Superior temporal gyrus (tissue), 1 donor: ENCODE results near the gene RASSF5.
"Not testable (repeated sequence)": the region's sequence is repeated elsewhere in the genome, so short reads cannot be mapped to it uniquely, and the experiment has no call there.

Experiments used
- DNase-seq: peaks from one replicate; pipeline ENCODE4 v3.0.0-alpha.2; 2016; ENCODE audit errors: extremely low spot score

RASSF5 gene

DNA sequence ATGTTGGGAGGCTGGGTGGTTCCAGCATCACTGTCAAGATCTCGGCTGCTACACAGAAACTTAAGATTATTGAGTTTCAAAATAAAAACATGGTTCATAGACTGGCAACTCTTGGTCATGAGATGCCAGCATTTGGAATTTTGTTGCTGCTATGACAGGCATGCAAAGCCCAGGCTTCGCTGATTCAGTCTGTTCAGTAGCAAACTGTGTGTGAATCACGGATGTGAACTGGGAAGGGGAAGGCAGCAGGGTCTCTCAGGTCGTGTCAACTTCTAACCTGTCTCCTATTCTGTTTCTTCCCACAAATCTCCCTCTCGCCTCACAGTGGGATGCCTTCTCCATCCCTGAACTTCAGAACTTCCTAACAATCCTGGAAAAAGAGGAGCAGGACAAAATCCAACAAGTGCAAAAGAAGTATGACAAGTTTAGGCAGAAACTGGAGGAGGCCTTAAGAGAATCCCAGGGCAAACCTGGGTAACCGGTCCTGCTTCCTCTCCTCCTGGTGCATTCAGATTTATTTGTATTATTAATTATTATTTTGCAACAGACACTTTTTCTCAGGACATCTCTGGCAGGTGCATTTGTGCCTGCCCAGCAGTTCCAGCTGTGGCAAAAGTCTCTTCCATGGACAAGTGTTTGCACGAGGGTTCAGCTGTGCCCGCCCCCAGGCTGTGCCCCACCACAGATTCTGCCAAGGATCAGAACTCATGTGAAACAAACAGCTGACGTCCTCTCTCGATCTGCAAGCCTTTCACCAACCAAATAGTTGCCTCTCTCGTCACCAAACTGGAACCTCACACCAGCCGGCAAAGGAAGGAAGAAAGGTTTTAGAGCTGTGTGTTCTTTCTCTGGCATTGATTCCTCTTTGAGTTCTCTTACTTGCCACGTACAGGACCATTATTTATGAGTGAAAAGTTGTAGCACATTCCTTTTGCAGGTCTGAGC is 79.4 kb downstream of the RASSF5 start:
- no peak for DNase-seq

DNA sequence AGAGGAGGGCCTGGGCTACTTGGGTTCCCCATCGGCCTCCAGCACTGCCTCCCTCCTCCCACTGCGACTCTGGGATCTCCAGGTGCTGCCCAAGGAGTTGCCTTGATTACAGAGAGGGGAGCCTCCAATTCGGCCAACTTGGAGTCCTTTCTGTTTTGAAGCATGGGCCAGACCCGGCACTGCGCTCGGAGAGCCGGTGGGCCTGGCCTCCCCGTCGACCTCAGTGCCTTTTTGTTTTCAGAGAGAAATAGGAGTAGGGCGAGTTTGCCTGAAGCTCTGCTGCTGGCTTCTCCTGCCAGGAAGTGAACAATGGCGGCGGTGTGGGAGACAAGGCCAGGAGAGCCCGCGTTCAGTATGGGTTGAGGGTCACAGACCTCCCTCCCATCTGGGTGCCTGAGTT is 80.6 kb downstream of the RASSF5 start:
- DNase-seq = no peak

DNA sequence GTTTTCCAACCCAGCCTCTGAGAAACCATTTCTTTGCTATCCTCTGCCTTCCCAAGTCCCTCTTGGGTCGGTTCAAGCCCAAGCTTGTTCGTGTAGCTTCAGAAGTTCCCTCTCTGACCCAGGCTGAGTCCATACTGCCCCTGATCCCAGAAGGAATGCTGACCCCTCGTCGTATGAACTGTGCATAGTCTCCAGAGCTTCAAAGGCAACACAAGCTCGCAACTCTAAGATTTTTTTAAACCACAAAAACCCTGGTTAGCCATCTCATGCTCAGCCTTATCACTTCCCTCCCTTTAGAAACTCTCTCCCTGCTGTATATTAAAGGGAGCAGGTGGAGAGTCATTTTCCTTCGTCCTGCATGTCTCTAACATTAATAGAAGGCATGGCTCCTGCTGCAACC is 81.2 kb downstream of the RASSF5 start:
- no peak for DNase-seq

DNA sequence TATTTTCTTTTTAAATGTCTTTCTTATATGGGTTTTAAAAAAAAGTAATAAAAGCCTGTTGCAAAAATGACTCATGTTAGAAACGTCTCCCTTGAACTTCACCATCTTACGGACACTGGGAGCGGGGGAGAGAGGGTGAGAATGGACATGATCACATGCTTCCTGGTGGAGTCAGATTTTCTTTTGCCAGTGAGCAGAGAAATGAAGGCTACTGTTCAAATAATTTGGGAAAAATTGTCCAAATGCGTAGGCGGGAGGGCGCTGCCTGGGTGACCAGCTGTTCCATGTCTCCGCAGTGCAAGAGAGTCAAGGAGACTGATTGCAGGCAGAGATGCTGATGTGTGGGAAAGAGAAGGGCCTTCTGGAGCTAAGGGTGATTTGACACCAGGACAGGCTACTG is 81.9 kb downstream of the RASSF5 start:
- no peak for DNase-seq

DNA sequence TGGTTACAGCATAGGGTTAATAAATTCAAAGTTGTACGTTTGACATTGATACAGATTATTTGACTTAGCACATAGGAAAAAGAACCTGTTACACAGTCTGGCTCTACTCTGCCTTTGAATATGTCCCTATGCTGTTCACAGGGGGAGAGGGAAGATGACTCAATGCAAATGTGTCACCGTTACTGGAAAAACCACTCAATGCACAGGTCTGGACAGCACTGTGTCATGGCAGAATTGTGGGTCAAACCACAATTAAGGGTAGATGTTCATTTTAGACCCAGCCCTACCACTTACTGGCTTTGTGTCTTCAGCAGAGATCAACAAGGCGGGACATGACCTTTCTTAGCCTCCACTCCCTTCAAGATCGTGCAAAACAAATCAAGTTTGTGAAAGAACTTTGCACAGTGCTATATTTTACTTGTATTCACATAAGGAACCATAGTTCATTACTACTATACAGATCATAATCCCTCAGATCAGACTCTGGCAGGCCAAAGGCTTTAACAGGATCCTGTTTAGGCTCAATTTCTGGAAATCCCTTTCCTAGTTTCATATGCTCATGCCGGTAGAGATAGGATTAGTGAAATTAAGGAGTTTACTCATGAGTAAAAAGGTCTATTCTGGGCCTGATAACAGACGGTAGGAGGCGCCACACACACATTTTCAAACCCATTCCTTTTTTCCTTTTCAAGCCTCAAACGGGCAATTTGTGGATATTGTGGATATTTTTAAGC is 82.9 kb downstream of the RASSF5 start:
- no peak for DNase-seq

DNA sequence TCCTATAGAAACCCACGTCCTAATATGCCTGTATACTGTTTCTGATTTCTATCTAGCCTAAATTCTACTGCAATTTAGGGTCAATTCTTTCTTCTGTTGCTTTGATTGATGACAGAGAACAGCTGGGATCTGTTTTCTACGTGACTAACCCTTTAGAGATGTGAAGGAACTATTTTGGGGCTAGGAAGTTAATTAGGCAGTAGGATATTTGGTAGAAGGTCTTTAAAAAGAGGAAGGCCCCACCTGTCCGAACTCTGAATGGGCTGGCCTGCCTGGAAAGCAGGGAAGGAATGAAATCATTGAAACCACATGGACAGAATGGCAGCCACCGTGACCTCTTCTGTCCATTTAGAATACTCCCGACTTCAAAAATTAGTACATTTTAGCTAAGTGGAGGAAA is 83.9 kb downstream of the RASSF5 start:
- DNase-seq = no peak

DNA sequence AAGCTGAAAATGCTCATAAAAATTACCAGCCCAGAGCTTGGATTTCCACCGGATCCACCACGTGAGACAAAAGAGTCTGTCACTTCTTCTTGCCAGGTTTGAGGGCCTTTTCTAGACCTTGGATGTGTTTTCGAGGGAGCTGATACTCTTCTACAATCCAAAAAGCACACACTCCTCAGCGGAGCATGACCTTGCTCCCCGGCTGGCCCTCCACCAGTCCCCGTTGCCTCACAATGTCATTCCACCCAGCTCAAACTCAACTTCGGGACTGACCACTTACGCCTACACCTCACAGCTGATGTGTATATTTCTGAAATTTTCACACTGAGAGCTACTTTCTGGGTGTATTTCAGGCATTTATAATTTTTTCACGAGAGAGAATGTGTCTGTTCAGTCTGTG is 84.4 kb downstream of the RASSF5 start:
- DNase-seq = no peak

DNA sequence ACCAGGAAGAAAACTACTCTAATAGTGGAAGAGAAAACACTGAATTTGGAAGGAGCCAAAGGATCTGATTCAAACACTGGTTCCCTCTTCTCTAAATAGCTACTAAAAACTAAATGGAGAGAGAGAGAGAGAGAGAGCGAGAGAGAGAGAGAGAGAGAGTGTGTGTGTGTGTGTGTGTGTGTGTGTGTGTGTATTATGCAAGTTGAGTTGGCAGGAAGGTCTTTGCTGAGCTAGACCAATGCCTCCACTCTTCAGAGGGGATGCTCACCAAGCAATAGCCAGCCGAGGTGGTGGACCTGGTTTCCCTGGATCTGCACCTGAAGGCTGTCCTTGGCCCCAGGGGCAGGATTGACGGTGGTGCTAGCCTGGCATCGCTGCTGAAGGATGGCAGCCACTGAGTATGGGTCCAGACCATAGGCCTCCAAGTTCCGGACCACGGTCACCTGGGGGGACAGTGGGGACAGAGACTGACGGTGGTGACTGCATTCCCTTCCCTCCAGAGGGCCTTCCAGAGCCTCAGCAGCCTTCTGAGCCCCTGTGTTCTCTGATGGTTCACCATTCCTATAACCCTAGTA is 86.1 kb downstream of the RASSF5 start:
- DNase-seq = no peak

DNA sequence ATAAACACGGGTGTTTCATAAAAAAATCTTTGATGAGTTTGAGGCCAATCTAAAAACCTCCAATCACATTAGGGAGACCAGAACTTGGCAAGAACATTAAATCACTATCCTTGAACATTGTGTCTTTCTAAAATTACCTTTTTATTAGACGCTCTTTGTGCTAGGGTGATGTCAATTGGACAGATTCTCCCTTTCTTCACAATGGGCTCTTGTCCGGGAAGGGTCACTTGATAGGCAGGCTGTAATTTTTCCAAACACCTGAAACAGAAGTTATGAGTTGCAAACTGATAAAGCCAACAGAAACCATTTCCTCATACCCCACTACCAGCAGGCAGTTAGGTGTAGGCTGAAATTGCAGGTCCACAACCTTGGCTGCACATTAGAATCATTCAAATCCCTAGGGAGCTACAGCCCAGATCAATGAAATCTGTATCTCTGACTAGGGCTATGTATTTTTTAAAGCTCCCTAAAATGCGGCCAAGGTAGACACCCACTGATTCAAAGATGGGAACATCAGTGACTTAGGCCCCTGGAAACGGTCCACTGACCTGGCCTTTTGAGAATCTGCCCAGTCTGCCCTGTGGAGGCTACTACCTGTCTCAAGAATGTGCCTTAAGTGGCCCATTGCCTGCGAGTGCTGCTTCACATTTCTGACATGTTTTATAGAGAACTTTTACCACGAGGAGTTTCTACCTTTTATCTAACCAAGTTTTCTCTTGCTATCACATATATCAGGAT is 88.4 kb downstream of the RASSF5 start:
- no peak for DNase-seq

DNA sequence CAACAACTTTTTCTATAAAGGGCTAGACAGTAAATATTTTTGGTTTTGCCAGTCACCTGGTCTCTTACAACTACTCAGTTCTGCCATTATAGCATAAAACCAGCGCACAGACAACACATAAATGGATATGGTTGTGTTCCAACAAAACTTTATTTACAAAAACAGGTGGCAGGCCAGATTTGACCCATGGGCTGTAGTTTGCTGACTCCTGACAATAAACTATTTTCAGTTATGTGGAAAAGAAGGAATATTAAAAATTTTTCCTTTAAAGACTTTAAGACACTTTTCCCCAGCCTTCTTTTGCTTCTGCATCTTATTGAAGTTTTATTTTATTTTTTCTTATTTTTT is 89.0 kb downstream of the RASSF5 start:
- no peak for DNase-seq

DNA sequence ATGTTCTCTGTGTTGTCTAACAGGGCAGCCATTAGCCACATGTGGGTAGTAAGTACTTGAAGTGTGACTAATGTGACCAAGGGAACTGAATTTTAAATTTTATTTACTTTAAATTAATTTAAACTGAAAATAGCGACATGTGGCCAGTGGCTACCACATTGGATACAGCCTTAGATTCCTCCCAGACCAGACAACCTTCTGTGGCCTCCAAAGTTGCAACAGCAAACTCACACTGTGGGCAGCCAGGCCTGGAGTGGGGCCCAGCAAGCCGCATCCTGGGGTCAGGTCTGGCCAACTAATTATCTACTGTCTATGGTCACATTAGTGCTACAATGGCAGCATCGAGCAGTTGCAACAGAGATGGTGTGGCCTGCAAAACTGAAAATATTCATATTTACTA is 93.2 kb downstream of the RASSF5 start:
- no peak for DNase-seq

DNA sequence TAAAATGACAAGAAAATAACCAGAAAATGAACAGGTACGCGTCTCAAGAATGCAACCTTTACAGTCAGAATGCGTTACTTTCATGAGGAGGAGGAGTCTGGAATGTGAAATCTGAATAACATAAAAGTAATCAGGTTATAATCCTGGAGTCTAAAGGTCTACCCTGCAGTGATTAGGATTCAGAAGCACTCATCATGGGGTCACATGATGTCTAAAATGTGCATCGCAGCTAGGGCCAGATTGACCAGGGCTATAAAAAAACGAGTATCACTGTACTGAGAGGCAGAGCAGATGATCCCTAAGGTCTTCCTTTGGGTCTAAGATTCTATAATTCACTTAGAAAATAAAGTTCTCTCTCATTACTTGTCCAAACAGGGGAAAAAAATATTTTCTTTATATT is 97.5 kb downstream of the RASSF5 start:
- no peak for DNase-seq

DNA sequence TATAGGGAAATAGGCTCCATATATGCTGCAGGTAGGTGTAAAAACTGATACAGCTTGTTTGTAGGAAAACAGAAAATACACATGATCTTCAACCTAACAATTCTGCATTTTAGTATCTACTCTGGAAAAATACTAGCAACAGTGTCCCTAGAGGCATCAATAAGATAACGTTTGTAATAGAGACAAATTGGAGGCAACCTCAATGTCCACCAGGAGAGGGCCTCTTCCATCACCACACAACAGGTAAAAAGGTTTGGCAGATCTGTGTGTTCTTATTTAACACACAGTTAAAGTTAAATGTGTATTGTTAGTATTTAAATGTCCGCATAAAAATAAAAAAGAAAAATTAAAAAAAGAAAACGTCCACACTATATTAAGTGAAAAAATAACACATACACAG is 99.5 kb downstream of the RASSF5 start:
- DNase-seq = no peak

DNA sequence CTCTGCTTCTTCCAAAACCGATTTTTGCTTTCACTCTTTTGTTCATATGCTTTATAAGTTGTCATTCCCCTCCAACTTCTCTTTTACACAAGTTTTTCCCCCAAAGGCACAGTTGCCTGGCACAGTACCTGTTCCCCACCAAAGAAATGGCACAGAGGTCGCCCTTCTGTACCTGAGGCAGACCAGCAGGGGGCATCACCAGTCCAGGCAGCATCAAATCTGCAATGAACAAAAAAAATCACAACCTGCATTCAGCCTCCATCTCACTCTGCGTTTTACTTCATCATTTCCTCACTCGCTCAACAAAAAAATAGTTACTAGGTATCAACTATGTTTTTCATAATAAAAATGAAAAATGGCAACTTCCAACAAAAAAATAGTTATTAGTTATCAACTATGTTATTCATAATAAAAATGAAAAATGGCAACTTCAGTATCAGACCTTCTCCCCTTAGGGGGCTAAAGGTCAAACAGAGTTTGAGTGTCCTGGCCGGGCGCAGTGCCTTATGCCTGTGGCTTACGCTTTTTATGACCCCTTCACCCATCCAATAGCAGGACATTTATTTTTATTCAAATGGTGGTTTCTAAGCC is 100.9 kb downstream of the RASSF5 start:
- no peak for DNase-seq

DNA sequence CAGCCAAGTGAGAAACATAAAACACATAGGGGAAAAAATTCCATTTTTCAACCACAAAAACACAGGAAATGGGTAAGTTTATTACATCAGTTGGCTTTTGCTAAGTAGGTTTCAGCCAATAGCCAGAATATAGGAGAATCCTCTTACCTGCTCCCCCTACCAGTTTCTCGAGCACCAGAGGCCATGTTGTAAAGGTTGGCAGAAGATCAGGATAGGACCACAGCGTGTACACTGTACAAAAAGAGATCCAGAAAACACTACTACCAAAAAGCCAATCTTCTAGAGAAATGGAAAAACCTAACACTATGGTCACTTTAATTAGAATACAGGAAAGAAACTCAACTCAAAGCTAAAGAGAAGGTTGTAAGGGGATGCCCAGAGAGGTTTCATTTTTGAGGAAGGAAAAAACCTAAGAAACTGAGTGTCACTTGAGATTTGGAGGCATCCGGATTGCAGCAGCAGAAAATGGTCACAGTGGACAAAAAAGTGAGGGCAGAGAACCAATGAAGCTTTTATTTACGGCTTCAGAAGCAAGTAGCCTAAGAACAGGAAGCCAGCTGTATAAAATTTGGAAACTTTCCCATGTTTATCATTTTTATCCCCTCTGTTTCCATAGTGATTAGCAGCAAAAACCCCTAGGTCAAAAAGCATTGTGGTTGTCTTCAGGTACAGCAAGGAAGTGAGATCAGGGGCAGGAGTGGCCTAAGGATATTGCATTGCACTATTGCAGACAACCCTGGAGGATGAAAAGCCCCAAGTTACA is 102.1 kb downstream of the RASSF5 start:
- no peak for DNase-seq

DNA sequence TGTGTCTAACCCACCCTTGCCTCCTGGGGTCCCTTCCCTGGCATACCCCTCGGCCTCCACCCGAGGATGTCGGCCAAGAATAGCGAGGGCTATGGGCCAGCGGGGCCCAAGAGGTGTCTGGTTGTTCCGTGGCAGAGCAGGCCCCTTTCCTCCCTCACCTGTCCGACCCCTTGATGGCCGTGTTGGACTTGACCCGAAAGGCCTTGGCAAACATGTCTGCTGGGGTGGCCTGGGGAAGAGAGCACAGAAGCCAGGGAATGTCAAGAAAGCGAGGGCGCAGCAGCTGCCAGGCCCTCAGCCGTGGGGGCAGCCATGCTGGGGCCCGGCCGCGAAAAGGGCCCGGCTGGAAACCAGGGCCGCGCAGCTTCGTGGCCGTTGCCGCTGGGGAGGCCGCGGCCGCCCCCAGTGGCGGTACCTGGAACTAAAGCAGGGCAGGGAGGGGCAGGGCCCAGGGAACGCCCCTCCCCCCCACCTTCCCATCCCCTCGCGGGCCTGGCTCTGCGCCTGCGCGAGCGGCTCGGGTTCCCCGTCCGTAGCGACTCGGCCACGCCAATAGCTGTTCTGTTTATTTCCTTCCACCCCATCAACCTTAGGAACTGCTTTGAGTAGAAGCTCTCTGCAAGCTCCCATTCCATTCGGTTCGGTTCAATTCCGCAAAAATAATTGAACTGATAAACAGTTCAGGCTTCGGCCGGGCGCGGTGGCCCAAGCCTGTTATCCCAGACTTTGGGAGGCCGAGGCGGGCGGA is 105.0 kb downstream of the RASSF5 start, which contains the start of gene EIF2D:
TSS of gene EIF2D (minus strand) at position 337 of the 748 bp plus-strand sequence. CDS start at position 214, 123 bp downstream.
- DNase-seq = peak; percentile 94

DNA sequence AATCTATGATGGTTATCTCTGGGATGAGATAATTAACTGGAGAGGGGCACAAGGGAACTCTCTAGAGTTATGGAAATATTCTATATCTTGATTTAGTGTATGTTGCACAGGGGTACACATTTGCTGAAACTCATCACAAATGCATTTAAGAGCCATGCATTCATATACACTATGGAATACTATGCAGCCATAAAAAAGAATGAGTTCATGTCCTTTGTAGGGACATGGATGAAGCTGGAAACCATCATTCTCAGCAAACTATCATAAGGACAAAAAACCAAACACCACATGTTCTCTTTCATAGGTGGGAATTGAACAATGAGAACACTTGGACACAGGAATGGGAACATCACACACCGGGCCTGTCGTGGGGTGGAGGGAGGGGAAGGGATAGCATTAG is 119.1 kb downstream of the RASSF5 start:
- not testable (repeated sequence) for DNase-seq

DNA sequence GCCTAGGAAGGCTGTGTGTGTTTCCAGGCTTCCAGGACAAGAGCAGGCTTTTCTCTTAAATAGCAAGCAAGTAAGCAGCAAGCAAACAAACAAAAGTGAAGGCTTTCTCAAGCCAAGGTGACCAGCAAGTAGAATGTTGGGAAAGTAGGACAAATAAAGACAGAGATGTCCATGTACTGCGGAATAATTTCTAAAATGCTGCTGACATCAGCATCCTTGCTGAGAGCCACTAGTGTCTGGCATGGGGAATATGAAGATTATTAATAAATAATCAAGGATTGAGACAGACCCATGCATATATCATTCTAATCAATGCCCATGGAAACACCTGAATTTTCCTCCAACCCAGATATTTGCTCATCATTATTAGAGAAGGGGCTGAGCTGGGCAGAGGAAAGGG is 121.6 kb downstream of the RASSF5 start:
- no peak for DNase-seq

DNA sequence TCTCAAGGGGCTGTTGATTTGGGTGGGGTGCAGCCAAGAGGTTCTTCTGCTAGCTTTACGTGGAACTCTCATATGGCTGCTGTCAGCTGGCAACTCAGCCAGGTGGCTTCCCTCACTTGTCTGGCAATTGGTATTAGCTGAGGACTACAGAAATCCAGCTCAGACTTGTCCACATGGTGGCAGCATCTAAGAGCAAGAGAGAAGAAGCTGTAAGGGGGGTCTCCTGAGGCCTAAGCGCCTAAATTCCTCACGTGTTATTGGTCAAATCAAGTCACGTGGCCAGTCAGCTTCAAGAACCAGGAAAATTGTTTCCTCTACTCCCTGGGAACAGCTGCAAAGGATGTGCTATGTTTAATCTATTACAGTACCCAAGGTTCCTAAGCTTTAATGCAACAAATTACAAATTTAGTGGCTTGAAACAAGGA is 123.8 kb downstream of the RASSF5 start:
- no peak for DNase-seq

DNA sequence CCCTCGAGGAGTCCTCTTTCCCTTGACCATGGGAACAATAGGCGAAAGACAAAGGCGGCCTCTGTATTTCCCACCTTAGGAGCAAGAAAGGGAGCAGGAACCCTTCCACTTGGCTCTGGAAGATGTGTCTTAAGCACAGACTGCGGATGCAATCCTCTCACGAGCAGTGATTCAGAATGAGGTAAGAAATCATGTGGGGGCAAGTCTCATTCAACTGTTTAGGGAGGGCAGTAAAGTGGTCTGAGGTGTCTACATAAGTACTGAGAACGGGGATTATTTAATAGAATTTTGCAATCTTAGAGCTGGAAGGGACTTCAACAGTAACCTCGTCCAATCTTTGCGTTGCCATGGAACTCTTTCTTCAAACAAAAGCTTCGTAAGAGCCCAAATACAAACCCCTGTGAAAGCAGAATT is 126.4 kb downstream of the RASSF5 start:
- DNase-seq = no peak
